Left kidney (tissue), 8 donors: ENCODE measurements around the gene FAM111A. TPM values are rescaled to one million over a fixed set of nuclear protein-coding genes. Genes with fewer than 3 reads are reported as not detected.
A peak's percentile ranks its signal among the peaks of the same experiment; 100 is the strongest.
"Not testable (repeated sequence)": the region's sequence is repeated elsewhere in the genome, so short reads cannot be mapped to it uniquely, and the experiment has no call there.

ENCODE experiments used
- DNase-seq: peaks from one replicate; pipeline ENCODE4 v3.0.0-alpha.2; 2013
- long read RNA-seq, 8 donors: transcript quantifications; one replicate each; lab custom pipeline, GENCODE V29; 2026
- polyA plus RNA-seq: library from polyadenylated mRNA; unstranded; fragments of 120-200 nt; gene quantifications from one replicate; pipeline ENCODE4 v1.2.1, GENCODE V29; 2013; ENCODE audit not compliant: insufficient read length

Gene FAM111A, protein sequence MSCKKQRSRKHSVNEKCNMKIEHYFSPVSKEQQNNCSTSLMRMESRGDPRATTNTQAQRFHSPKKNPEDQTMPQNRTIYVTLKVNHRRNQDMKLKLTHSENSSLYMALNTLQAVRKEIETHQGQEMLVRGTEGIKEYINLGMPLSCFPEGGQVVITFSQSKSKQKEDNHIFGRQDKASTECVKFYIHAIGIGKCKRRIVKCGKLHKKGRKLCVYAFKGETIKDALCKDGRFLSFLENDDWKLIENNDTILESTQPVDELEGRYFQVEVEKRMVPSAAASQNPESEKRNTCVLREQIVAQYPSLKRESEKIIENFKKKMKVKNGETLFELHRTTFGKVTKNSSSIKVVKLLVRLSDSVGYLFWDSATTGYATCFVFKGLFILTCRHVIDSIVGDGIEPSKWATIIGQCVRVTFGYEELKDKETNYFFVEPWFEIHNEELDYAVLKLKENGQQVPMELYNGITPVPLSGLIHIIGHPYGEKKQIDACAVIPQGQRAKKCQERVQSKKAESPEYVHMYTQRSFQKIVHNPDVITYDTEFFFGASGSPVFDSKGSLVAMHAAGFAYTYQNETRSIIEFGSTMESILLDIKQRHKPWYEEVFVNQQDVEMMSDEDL
- polyA plus RNA-seq = 99.3 TPM
- long read RNA-seq, donor 1, partial matches to known transcripts = 0 of 8 reads
- long read RNA-seq, donor 1, other reads (novel, unspliced or antisense) = 0 of 8 reads
- long read RNA-seq, donor 2, full-length matches to known transcripts = 19 of 19 reads
- long read RNA-seq, donor 2, partial matches to known transcripts = 0 of 19 reads
- long read RNA-seq, donor 2, other reads (novel, unspliced or antisense) = 0 of 19 reads
- long read RNA-seq, donor 3, full-length matches to known transcripts = 9 of 102 reads
- long read RNA-seq, donor 3, partial matches to known transcripts = 93 of 102 reads
- long read RNA-seq, donor 3, other reads (novel, unspliced or antisense) = 0 of 102 reads
- long read RNA-seq, donor 4, partial matches to known transcripts = 0 of 2 reads
- long read RNA-seq, donor 4, other reads (novel, unspliced or antisense) = 0 of 2 reads
- long read RNA-seq, donor 5, full-length matches to known transcripts = 5 of 5 reads
- long read RNA-seq, donor 5, partial matches to known transcripts = 0 of 5 reads
- long read RNA-seq, donor 5, other reads (novel, unspliced or antisense) = 0 of 5 reads
- long read RNA-seq, donor 6, transcript FAM111A-201 (4 exons, 3,592 nt) = major isoform, 6 of 9 reads
- long read RNA-seq, donor 6, partial matches to known transcripts = 0 of 9 reads
- long read RNA-seq, donor 6, other reads (novel, unspliced or antisense) = 0 of 9 reads
- long read RNA-seq, donor 7, full-length matches to known transcripts = 20 of 20 reads
- long read RNA-seq, donor 7, partial matches to known transcripts = 0 of 20 reads
- long read RNA-seq, donor 7, other reads (novel, unspliced or antisense) = 0 of 20 reads
- long read RNA-seq, donor 8, full-length matches to known transcripts = 2 of 2 reads
- long read RNA-seq, donor 8, partial matches to known transcripts = 0 of 2 reads
- long read RNA-seq, donor 8, other reads (novel, unspliced or antisense) = 0 of 2 reads

DNA sequence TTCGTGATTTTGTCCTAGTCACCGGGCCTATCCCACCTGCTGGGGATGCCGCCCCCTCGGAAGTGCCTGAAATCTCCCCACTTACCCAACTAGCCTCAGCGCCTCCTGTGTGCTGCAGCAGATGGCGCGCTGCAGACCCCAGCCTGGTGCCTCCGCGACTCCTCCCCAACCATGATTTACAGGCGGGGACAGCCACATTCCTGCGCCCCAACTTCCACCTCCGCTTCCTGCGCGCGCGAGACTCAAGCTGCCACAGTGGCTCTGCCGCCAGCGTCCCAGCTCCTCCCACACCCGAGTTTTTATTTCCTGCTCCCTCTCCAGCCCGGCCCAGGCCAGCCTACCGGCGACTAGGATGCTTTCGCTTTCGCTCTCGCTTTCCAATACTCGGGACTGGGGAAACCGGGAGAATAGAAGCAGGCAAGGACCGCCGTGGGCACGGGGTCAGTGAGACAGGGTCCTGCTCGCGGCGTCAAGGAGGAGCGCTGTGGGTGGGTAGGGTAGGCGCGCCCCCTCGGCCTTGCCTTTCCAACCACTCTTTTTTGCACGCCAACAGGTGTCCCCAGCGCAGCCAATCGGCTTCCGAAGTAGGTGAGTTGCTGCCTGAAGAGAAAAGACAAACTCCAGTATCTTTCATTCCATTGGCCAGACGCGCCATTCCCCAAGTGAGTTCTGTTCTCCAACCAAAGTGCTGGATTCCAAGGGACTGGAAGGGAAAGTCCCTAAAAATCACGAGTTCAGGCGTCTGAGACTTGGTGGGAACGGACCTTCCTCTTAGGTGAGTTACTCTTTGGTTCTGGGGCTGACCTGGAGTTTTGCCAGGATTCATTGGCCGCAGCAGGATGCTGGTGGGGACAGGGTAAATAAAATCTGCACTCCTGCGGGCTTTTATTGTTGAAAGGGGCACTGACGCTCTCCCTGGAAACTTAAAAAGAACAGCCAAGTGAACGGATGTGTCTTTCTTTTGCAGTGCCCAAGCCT, at the start of gene FAM111A:
Gene FAM111A, plus strand, starts transcription at position 327 of the 978 bp plus-strand sequence. CDS start 6,017 bp downstream, outside the sequence.
- peak; percentile 85 for DNase-seq

DNA sequence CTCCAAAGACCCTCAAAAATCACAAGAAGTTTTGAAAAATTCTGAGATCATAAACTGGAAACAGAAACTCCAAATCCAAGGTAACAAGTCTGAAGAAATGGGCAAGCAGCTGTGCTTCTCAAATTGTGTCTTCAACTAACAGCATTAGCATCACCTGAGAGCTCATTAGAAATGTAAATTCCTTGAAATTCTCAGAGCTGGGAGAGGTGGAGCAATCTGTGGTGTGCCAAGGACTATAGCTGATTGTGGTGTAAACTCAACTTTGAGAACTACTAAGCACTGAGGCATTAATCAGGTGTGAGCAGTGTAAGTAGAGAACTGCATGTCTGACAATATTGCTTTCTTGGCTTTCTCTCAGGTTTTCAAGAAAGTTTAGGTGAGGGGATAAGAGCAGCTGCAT, 49.1 kb upstream of the FAM111A start:
- DNase-seq = not testable (repeated sequence)

GRCh38 chr11:59095225-59095624, 47.4 kb upstream of the FAM111A start:
- DNase-seq = not testable (repeated sequence)

GRCh38 chr11:59095972-59096575, 46.6 kb upstream of the FAM111A start:
- DNase-seq = not testable (repeated sequence)

GRCh38 chr11:59097113-59097708, 45.4 kb upstream of the FAM111A start:
- DNase-seq = peak; percentile 30

DNA sequence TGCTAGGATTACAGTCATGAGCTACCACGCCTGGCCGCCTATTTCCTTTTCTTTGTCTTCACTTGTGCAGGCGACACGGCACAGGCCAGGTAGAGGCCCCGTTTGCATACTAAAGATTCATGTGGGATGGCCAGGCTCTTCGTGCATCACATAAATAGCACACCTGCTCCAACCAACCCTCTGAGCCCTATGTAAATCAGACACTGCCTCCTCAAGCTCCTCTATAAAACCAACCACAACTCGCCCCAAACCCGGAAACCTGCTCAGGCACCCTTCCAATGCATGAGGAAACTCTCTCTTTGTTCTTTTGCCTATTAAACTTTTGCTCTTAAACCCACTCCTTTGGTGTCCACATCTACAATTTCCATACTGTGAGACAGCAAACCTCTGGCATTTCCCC, 44.7 kb upstream of the FAM111A start:
- DNase-seq = not testable (repeated sequence)

GRCh38 chr11:59102259-59102765, 40.3 kb upstream of the FAM111A start:
- peak; percentile 38 for DNase-seq

GRCh38 chr11:59106363-59107336, 36.0 kb upstream of the FAM111A start, which contains the start of gene FAM111B:
Gene FAM111B (plus strand): TSS chr11:59107237. CDS start chr11:59109626, 2,389 bp downstream.
- peak; percentile 90 for DNase-seq

GRCh38 chr11:59107721-59108120, 34.9 kb upstream of the FAM111A start:
- DNase-seq = peak; percentile 5

GRCh38 chr11:59112494-59112893, 30.2 kb upstream of the FAM111A start:
- DNase-seq = no peak

GRCh38 chr11:59114344-59114743, 28.3 kb upstream of the FAM111A start:
- DNase-seq = no peak

GRCh38 chr11:59115553-59115952, 27.1 kb upstream of the FAM111A start:
- DNase-seq = no peak

DNA sequence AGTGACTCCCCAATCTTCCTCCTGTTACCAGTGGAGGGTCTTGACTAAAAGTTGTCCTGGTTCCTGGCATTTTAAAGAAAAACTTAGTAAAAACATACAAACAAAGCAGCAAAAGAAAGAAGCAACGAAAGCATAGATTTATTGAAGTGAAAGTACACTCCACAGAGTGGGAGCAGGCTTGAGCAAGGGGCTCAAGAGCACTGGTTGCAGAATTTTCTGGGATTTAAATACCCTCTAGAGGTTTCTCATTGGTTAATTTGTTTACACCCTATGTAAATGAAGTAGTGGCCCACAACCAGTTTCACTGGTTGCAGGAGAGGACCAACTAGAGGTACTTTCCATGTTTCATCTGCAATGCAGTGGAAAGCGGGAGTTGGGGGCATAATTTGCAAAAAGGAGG, 24.9 kb upstream of the FAM111A start:
- DNase-seq = no peak

DNA sequence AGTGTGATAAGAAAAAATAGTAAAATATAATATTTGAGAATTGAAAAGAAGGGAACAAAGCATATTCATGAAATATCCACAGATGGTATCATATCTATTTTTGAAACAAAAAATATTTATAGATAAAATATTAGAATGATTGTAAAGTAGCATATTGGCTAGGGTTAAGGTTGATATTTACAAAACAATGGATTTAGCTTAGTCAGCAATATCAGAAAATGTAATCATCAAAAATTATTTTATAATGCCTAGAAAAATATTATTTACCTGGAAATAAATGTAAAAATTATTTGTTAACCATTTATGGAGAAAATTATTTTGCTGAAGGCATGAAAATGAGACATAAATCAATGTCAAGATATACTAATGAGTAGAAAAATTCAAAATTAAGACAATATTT, 22.8 kb upstream of the FAM111A start:
- DNase-seq = no peak

DNA sequence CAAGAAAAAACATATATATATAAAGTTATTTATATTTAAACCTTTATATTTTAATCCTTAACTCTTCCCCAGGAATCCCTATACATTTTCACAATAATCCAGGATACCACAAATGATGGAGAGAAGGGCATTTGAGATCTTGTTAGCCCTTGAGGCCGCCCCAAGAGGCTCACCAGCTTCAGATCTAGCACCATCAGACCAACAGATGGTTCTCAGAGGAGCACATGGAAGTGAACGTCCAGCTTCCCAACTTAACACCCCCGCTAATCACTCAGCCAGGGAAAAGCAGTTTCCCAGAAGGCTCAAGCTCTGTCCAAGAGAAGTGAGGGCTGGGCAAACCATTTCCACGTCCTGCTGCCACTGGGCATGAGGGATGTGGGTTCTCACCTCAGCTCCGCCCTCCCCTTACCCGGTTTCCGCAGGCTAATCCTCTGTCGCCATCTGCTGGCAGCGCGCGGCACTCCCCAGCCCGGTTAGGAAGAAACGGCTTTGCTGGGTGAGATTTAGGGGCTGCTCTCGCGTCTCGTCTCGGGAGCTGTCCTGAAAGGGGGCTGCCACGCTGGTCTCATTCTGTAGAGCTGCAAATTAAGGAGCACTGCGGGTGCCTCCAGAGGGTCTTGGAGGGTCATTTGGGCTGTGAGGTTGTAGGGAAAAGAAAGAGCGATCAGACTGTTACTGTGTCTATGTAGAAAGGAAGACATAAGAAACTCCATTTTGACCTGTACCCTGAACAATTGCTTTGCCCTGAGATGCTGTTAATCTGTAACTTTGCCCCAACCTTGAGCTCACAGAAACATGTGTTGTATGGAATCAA, 6.8 kb upstream of the FAM111A start:
- peak; percentile 81 for DNase-seq

DNA sequence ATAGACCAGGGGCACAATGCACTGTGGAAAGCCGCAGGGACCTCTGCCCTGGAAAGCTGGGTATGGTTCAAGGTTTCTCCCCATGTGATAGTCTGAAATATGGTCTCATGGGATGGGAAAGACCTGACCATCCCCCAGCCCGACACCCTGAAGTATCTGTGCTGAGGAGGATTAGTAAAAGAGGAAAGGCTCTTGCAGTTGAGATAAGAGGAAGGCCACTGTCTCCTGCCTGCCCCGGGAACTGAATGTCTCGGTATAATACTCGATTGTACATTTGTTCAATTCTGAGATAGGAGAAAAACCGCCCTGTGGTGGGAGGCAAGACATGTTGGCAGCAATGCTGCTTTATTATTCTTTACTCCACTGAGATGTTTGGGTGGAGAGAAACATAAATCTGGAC, 6.1 kb upstream of the FAM111A start:
- DNase-seq = not testable (repeated sequence)

GRCh38 chr11:59137190-59137589, 5.5 kb upstream of the FAM111A start:
- no peak for DNase-seq
